Mucosa of descending colon (tissue), 3 donors: ENCODE measurements around the gene SIK2. TPM values are rescaled to one million over a fixed set of nuclear protein-coding genes. Genes with fewer than 3 reads are reported as not detected.
A peak's percentile ranks its signal among the peaks of the same experiment; 100 is the strongest.

Source experiments
- ATAC-seq: fragments of 200-7000 bp; cut with Tn5 transposase; one replicate; pipeline ENCODE4 v1.9.1; 2020; ENCODE audit warnings: mild to moderate bottlenecking, moderate library complexity
- DNase-seq, 3 donors: peaks; one replicate each; pipeline ENCODE4 v3.0.0-alpha.2; 2020
- H3K36me3 ChIP-seq: fragments of 200-600 bp; one replicate; pipeline ENCODE4 v1.8.0; 2021; ENCODE audit warnings: low read depth, mild to moderate bottlenecking
- H3K4me1 ChIP-seq: fragments of 200-600 bp; one replicate; pipeline ENCODE4 v1.8.0; 2021; ENCODE audit warnings: low read depth, mild to moderate bottlenecking
- H3K4me3 ChIP-seq: fragments of 200-600 bp; one replicate; pipeline ENCODE4 v1.8.0; 2021; ENCODE audit warnings: mild to moderate bottlenecking
- H3K9me3 ChIP-seq: fragments of 200-600 bp; one replicate; pipeline ENCODE4 v1.8.0; 2021; ENCODE audit warnings: mild to moderate bottlenecking
- intact Hi-C, 2 donors: fragments of 100-400 bp; cut with DNase I in 1 of 2; cut with micrococcal nuclease in 1 of 2; formaldehyde crosslinking; loops; one replicate each; pipeline versions ENCODE4 v1.11.0 to v1.11.1; 2022; cut with DNase I, micrococcal nuclease
- total RNA-seq, 3 donors: library from RNA; stranded (reverse); fragmentation: NEBNext Ultra II Directional in 2 of 3; extraction: Animal tissue kit (Norgen Biotek cat#: 25700) in 2 of 3; gene quantifications; one replicate each; pipeline versions ENCODE4 v1.2.1 to v1.2.4, GENCODE V29; 2021 to 2023
- TF ChIP-seq, protein P1 (sequence below): fragments of 200-600 bp; IDR thresholded peaks from one replicate; pipeline ENCODE4 v1.8.0; 2022; ENCODE audit warnings: antibody characterized with exemption, mild to moderate bottlenecking
- donor health status: DM: no; HTN: no; CAD: no; lungs with moderate emphysema.
- donor health status: DM: no; HTN: no; CAD: no.
- donor health status: DM: no; HTN: yes; CAD: no.

The SIK2 gene
- total RNA-seq, 3 donors from 2014 or later = 22.0 to 23.0 (median 22.7) TPM

DNA sequence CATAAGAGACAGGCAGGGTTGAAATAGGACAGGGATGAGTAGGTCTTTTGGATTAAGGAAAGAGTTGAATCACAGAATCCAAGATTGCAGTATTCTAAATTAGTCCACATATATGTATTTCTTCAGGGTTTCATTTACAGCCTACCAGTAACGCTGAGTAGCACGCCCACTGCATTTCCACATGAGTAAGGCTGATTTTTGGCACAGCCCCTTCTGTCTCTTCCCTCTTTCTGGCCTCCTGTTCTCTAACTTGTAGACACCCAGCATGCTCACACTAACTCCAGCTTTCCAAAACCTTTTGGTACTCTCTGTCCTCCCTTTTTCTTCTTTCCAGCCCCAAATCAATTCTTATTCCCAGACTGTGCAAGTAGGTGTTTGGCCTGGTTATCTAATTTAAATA lies 3.7 kb upstream of the SIK2 start:
- DNase-seq (no peak), ATAC-seq (no peak)
- H3K36me3 ChIP-seq = no peaks in the 10 kb centered on the region
- TF ChIP-seq, protein P1, sequence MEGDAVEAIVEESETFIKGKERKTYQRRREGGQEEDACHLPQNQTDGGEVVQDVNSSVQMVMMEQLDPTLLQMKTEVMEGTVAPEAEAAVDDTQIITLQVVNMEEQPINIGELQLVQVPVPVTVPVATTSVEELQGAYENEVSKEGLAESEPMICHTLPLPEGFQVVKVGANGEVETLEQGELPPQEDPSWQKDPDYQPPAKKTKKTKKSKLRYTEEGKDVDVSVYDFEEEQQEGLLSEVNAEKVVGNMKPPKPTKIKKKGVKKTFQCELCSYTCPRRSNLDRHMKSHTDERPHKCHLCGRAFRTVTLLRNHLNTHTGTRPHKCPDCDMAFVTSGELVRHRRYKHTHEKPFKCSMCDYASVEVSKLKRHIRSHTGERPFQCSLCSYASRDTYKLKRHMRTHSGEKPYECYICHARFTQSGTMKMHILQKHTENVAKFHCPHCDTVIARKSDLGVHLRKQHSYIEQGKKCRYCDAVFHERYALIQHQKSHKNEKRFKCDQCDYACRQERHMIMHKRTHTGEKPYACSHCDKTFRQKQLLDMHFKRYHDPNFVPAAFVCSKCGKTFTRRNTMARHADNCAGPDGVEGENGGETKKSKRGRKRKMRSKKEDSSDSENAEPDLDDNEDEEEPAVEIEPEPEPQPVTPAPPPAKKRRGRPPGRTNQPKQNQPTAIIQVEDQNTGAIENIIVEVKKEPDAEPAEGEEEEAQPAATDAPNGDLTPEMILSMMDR = no peak
- intact Hi-C loops = no loop called here
- no peak overlapping the region for H3K4me3 ChIP-seq
- H3K4me1 ChIP-seq = peaks cover 6% of the 10 kb centered on the region
- H3K9me3 ChIP-seq = no peaks in the 10 kb centered on the region

DNA sequence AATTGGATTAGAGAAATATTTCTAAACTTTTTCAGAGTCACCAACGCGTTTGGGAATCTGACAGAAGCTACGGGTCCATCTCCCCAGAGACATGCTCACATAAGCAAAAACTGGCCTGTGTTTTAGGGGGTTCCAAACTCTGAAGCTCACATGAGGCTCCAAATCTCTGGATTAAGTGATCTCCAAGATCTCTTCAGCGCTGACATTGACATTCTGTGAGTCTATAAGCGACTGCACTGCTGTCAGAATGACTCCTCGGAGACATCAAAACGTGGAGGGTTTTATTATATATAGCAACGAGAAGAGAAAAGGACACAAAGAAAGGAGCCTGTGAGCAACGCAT lies 642 bp upstream of the SIK2 start:
- Histone ChIP-seq H3K9me3 (no peaks in the 10 kb centered on the region), H3K4me1 (peaks cover 20% of the 10 kb centered on the region), H3K4me3 (no peak overlapping the region), H3K36me3 (no peaks in the 10 kb centered on the region)
- intact Hi-C loops = loop anchor here (5.0 kb wide), 1 partner anchor 176 kb away; no protein-coding TSS in a partner anchor
- TF ChIP-seq, protein P1 = no peak
- no peak for ATAC-seq
- DNase-seq = no peak

DNA sequence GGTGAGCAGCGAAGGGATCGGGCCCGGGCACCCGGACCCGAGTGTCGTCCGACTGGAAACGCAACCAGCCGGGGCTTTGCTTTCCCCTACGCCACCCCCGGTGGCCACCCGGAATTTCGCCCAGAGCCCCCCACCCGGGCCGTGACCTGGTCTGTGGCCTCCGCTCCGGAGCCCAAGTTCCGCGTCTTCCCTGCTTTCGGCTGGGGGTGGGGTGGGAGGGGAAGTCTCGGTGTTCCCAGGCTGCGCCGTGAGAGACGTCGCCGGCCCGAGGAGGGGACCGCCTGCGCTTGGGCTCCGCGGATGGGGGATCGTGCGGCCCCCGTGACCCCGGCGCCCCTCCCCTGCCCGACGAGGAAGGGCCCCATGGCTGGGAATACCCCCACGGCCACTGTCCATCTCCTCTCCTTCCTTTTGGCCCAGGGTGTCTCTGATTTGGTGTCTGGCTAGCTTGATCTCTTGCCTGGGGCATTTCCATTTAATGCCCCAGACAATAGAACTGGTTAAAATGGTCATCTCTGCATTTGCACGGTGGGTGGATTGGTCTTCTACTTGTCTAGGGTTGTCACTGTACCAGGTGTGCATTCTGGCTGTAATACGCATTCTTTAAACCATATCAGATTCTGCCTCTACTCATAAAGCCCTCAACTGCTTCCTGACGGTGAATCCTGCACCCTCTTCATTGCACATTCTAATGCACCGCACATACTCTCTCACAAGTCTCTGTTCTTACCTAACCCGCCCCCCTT lies 789 bp downstream of the SIK2 start:
- Histone ChIP-seq H3K4me3 (peak overlapping the region; percentile 88), H3K4me1 (peaks cover 20% of the 10 kb centered on the region), H3K9me3 (no peaks in the 10 kb centered on the region), H3K36me3 (no peaks in the 10 kb centered on the region)
- ATAC-seq = peak; percentile 45
- peak in 2 of 3 donors; percentile 42 to 71 for DNase-seq
- intact Hi-C loops = loop anchor here (5.0 kb wide), 1 partner anchor 174 kb away; no protein-coding TSS in a partner anchor
- TF ChIP-seq, protein P1 = no peak

DNA sequence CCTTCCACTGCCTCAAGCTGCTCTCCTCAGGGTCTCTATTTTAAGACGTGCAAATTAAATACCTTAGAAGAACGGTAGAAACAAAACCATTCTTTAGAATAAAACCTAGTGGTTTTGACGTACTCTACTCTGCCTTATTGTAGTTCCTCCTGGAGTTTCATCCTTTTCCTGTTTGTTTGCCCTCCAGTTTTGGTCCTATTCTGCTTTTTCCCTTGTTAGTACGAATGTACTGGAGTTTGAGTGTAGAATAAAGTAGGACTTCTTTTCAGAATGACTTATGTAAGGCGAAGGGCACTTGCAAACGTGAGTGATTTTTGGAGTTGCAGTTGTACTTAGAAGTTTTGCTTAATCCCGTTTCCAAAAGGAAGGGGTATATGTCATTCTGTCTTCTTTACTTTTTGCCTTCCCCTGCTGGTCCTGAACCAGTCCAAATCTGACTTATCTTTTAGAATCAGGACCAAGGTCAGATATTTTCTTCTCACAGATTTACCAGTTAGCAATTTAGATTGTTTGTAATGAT lies 1.4 kb downstream of the SIK2 start:
- intact Hi-C loops = loop anchor here (5.0 kb wide), 1 partner anchor 174 kb away; no protein-coding TSS in a partner anchor
- TF ChIP-seq, protein P1 = no peak
- no peak overlapping the region for H3K4me3 ChIP-seq
- H3K4me1 ChIP-seq = peaks cover 20% of the 10 kb centered on the region
- H3K9me3 ChIP-seq = no peaks in the 10 kb centered on the region
- ATAC-seq (no peak), DNase-seq (no peak)
- no peaks in the 10 kb centered on the region for H3K36me3 ChIP-seq

DNA sequence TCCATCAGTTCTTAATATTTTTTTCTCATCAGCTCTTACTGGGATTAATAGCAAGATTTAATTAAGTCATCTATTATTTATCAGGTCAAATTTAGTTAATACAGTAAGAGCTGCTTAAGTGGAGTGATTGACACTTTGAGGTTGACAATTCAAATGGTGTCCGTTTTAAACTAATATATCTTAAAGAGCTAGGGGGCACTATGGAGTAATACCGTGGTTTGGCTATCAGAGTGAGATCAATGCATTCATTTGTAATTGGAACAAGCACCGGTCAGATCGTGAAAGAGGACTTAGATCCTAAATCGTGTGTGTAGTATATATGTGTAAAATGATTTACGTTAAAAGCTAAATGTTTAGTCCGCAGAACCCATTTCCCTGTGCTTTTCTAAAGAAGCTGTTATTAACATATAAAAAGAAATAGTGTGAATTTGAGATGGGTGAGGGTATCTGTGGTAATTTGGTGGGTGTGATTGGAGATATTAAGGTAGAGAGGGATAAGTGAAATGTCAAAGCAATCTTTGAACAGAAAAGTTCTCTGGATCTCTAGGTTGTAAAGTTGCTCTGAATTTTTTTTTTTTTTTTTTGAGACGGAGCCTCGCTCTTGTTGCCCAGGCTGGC lies 2.3 kb downstream of the SIK2 start:
- Histone ChIP-seq H3K4me1 (peaks cover 20% of the 10 kb centered on the region), H3K4me3 (no peak overlapping the region), H3K9me3 (no peaks in the 10 kb centered on the region), H3K36me3 (no peaks in the 10 kb centered on the region)
- no peak for ATAC-seq
- intact Hi-C loops = loop anchor here (5.0 kb wide), 1 partner anchor 173 kb away; no protein-coding TSS in a partner anchor
- peak in 1 of 3 donors; percentile 14 for DNase-seq
- TF ChIP-seq, protein P1 = peak; percentile 35
